K562 treated with DMSO at 1 percent for 24 hours (cell line): ENCODE measurements around the gene BUB3. TPM values are rescaled to one million over a fixed set of nuclear protein-coding genes. Genes with fewer than 3 reads are reported as not detected.

Experiments used
- total RNA-seq: library from RNA; unstranded; fragments of 300-600 nt; gene quantifications from 2 replicates; pipeline ENCODE4 v1.2.3, GENCODE V29; 2022; ENCODE audit warnings: low read depth; ENCODE audit not compliant: insufficient read depth

BUB3 gene
- 171 and 189 TPM in 2 replicates for total RNA-seq

GRCh38 chr10:123154092-123154710 is at the start of gene BUB3:
TSS of gene BUB3 (plus strand) at chr10:123154402. CDS start at chr10:123154918, 516 bp downstream.

GRCh38 chr10:123135415-123136141 is 18.6 kb upstream of the BUB3 start, which contains the start of gene HMX3:
TSS of gene HMX3 (plus strand) at chr10:123135970. CDS start at chr10:123136051, 81 bp downstream.

GRCh38 chr10:123147635-123148413 is 6.4 kb upstream of the BUB3 start, which contains the start of gene HMX2:
TSS of gene HMX2 (plus strand) at chr10:123148136. CDS start at chr10:123148379, 243 bp downstream.

Other genes starting within 250 kb of the BUB3 start
- not detected in 2 replicates for gene FAM24A, start 243.8 kb upstream of the BUB3 start, total RNA-seq
- 3.6 and 3.9 TPM in 2 replicates for gene C10orf88, start 200.2 kb upstream of the BUB3 start, total RNA-seq
- gene PSTK, start 174.0 kb upstream of the BUB3 start, total RNA-seq = 8.4 and 10.3 TPM in 2 replicates
- gene IKZF5, start 145.6 kb upstream of the BUB3 start, total RNA-seq = 2.3 and 10.0 TPM in 2 replicates
- 1.7 and 2.7 TPM in 2 replicates for gene ACADSB, start 145.4 kb upstream of the BUB3 start, total RNA-seq
- 57.1 and 57.2 TPM in 2 replicates for gene HMX3, start 18.4 kb upstream of the BUB3 start, total RNA-seq
- gene HMX2, start 6.3 kb upstream of the BUB3 start, total RNA-seq = 0.90 and 1.5 TPM in 2 replicates